Measurements from ENCODE around the gene FAM120AOS.

Gene FAM120AOS

GRCh38 chr9:93461821-93462220 lies 8.4 kb upstream of the FAM120AOS start:
- Histone ChIP-seq H3K79me1 (ENCODE audit: low read length) (peaks cover 15% of the 10 kb centered on the region), H2BK120ac (ENCODE audit: low read depth, low read length) (no peak overlapping the region), H3K56ac (ENCODE audit: low read length) (no peak overlapping the region), H3K27ac (ENCODE audit: low read depth, low read length) (no peak overlapping the region), H3K18ac (ENCODE audit: low read length) (no peak overlapping the region), H3K4me2 (ENCODE audit: low read length) (no peak overlapping the region), H3K9ac (ENCODE audit: low read length) (no peak overlapping the region), H3K36me3 (ENCODE audit: control insufficient read depth, insufficient read depth, low read length) (no peaks in the 10 kb centered on the region), H3K4me1 (ENCODE audit: control insufficient read depth, low read depth, low read length) (peaks cover 10% of the 10 kb centered on the region), H2AK5ac (ENCODE audit: low read length) (no peak overlapping the region), H3K4me3 (ENCODE audit: low read length) (no peak overlapping the region), H2BK15ac (replicated peaks; ENCODE audit: low read depth) (no peak overlapping the region), H4K5ac (ENCODE audit: low read length) (no peak overlapping the region), H3K4ac (ENCODE audit: low read depth, low read length) (no peak overlapping the region), H4K8ac (ENCODE audit: low read depth, low read length) (no peak overlapping the region), H3K79me2 (ENCODE audit: control insufficient read depth, insufficient read depth, low read length) (peaks cover 79% of the 10 kb centered on the region), H2BK5ac (ENCODE audit: low read length) (no peak overlapping the region), H3K23ac (ENCODE audit: low read length) (no peak overlapping the region), H3K27me3 (ENCODE audit: insufficient read depth, low read length, poor library complexity) (no peaks in the 10 kb centered on the region)
- no CpG with 5 or more reads among the region's 2 CpGs for WGBS (ENCODE audit: extremely low coverage, insufficient coverage, low lambda C conversion rate)
- DNase-seq: no peak

GRCh38 chr9:93461414-93461743 lies 8.0 kb upstream of the FAM120AOS start:
- Histone ChIP-seq H3K27me3 (ENCODE audit: insufficient read depth, low read length, poor library complexity) (no peaks in the 10 kb centered on the region), H2BK15ac (replicated peaks; ENCODE audit: low read depth) (no peak overlapping the region), H3K4me3 (ENCODE audit: low read length) (no peak overlapping the region), H3K79me2 (ENCODE audit: control insufficient read depth, insufficient read depth, low read length) (peaks cover 78% of the 10 kb centered on the region), H3K36me3 (ENCODE audit: control insufficient read depth, insufficient read depth, low read length) (no peaks in the 10 kb centered on the region), H4K8ac (ENCODE audit: low read depth, low read length) (no peak overlapping the region), H3K23ac (ENCODE audit: low read length) (no peak overlapping the region), H2BK120ac (ENCODE audit: low read depth, low read length) (no peak overlapping the region), H4K5ac (ENCODE audit: low read length) (no peak overlapping the region), H3K18ac (ENCODE audit: low read length) (no peak overlapping the region), H3K4ac (ENCODE audit: low read depth, low read length) (no peak overlapping the region), H3K56ac (ENCODE audit: low read length) (no peak overlapping the region), H3K27ac (ENCODE audit: low read depth, low read length) (no peak overlapping the region), H3K4me2 (ENCODE audit: low read length) (no peak overlapping the region), H3K79me1 (ENCODE audit: low read length) (peaks cover 12% of the 10 kb centered on the region), H2BK5ac (ENCODE audit: low read length) (no peak overlapping the region), H3K4me1 (ENCODE audit: control insufficient read depth, low read depth, low read length) (peaks cover 8% of the 10 kb centered on the region), H2AK5ac (ENCODE audit: low read length) (no peak overlapping the region), H3K9ac (ENCODE audit: low read length) (no peak overlapping the region)
- DNase-seq: no peak
- no CpG with 5 or more reads among the region's 1 CpG for WGBS (ENCODE audit: extremely low coverage, insufficient coverage, low lambda C conversion rate)

- H3K79me2 ChIP-seq (ENCODE audit: control insufficient read depth, insufficient read depth, low read length): peaks cover 77% of the 10 kb centered on the region
- H3K9ac ChIP-seq (ENCODE audit: low read length): no peak overlapping the region
- H3K23ac ChIP-seq (ENCODE audit: low read length): no peak overlapping the region
- H4K8ac ChIP-seq (ENCODE audit: low read depth, low read length): no peak overlapping the region
- H2BK15ac ChIP-seq (replicated peaks; ENCODE audit: low read depth): no peak overlapping the region
- H2AK5ac ChIP-seq (ENCODE audit: low read length): no peak overlapping the region
- H3K27ac ChIP-seq (ENCODE audit: low read depth, low read length): no peak overlapping the region
- H3K4me1 ChIP-seq (ENCODE audit: control insufficient read depth, low read depth, low read length): peaks cover 8% of the 10 kb centered on the region
- H3K4me2 ChIP-seq (ENCODE audit: low read length): no peak overlapping the region
- H3K18ac ChIP-seq (ENCODE audit: low read length): no peak overlapping the region
- H4K5ac ChIP-seq (ENCODE audit: low read length): no peak overlapping the region
- no peak overlapping the region for H3K4ac ChIP-seq (ENCODE audit: low read depth, low read length)
- H3K36me3 ChIP-seq (ENCODE audit: control insufficient read depth, insufficient read depth, low read length): no peaks in the 10 kb centered on the region
- no peak overlapping the region for H2BK5ac ChIP-seq (ENCODE audit: low read length)
- no peak for DNase-seq
- WGBS (ENCODE audit: extremely low coverage, insufficient coverage, low lambda C conversion rate): no CpG with 5 or more reads among the region's 3 CpGs
- no peak overlapping the region for H2BK120ac ChIP-seq (ENCODE audit: low read depth, low read length)
- H3K27me3 ChIP-seq (ENCODE audit: insufficient read depth, low read length, poor library complexity): no peaks in the 10 kb centered on the region
- H3K56ac ChIP-seq (ENCODE audit: low read length): no peak overlapping the region
- H3K79me1 ChIP-seq (ENCODE audit: low read length): peaks cover 10% of the 10 kb centered on the region
- no peak overlapping the region for H3K4me3 ChIP-seq (ENCODE audit: low read length)
Observed at GRCh38 chr9:93460689-93461413, 7.5 kb upstream of the FAM120AOS start.

GRCh38 chr9:93459432-93459847 lies 6.1 kb upstream of the FAM120AOS start:
- H3K79me2 ChIP-seq (ENCODE audit: control insufficient read depth, insufficient read depth, low read length): peaks cover 79% of the 10 kb centered on the region
- no peak overlapping the region for H3K4ac ChIP-seq (ENCODE audit: low read depth, low read length)
- H3K4me2 ChIP-seq (ENCODE audit: low read length): no peak overlapping the region
- no peak overlapping the region for H4K8ac ChIP-seq (ENCODE audit: low read depth, low read length)
- peaks cover 9% of the 10 kb centered on the region for H3K79me1 ChIP-seq (ENCODE audit: low read length)
- H2BK5ac ChIP-seq (ENCODE audit: low read length): no peak overlapping the region
- H3K27ac ChIP-seq (ENCODE audit: low read depth, low read length): no peak overlapping the region
- no peak for DNase-seq
- no peak overlapping the region for H2BK120ac ChIP-seq (ENCODE audit: low read depth, low read length)
- H3K23ac ChIP-seq (ENCODE audit: low read length): no peak overlapping the region
- no peak overlapping the region for H3K56ac ChIP-seq (ENCODE audit: low read length)
- no peak overlapping the region for H2AK5ac ChIP-seq (ENCODE audit: low read length)
- no peak overlapping the region for H3K4me3 ChIP-seq (ENCODE audit: low read length)
- H3K36me3 ChIP-seq (ENCODE audit: control insufficient read depth, insufficient read depth, low read length): no peaks in the 10 kb centered on the region
- no peak overlapping the region for H4K5ac ChIP-seq (ENCODE audit: low read length)
- no peaks in the 10 kb centered on the region for H3K27me3 ChIP-seq (ENCODE audit: insufficient read depth, low read length, poor library complexity)
- H3K18ac ChIP-seq (ENCODE audit: low read length): no peak overlapping the region
- H2BK15ac ChIP-seq (replicated peaks; ENCODE audit: low read depth): no peak overlapping the region
- no peak overlapping the region for H3K9ac ChIP-seq (ENCODE audit: low read length)
- H3K4me1 ChIP-seq (ENCODE audit: control insufficient read depth, low read depth, low read length): peaks cover 5% of the 10 kb centered on the region

- no peak for DNase-seq
- Histone ChIP-seq H2AK5ac (ENCODE audit: low read length) (no peak overlapping the region), H3K56ac (ENCODE audit: low read length) (no peak overlapping the region), H3K36me3 (ENCODE audit: control insufficient read depth, insufficient read depth, low read length) (no peaks in the 10 kb centered on the region), H3K9ac (ENCODE audit: low read length) (no peak overlapping the region), H3K4me2 (ENCODE audit: low read length) (no peak overlapping the region), H2BK5ac (ENCODE audit: low read length) (no peak overlapping the region), H3K18ac (ENCODE audit: low read length) (no peak overlapping the region), H3K4ac (ENCODE audit: low read depth, low read length) (no peak overlapping the region), H3K23ac (ENCODE audit: low read length) (no peak overlapping the region), H3K4me3 (ENCODE audit: low read length) (no peak overlapping the region), H4K5ac (ENCODE audit: low read length) (no peak overlapping the region), H3K27me3 (ENCODE audit: insufficient read depth, low read length, poor library complexity) (no peaks in the 10 kb centered on the region), H2BK120ac (ENCODE audit: low read depth, low read length) (no peak overlapping the region), H3K27ac (ENCODE audit: low read depth, low read length) (no peak overlapping the region), H3K4me1 (ENCODE audit: control insufficient read depth, low read depth, low read length) (peaks cover 5% of the 10 kb centered on the region), H3K79me1 (ENCODE audit: low read length) (peaks cover 8% of the 10 kb centered on the region), H4K8ac (ENCODE audit: low read depth, low read length) (no peak overlapping the region), H2BK15ac (replicated peaks; ENCODE audit: low read depth) (no peak overlapping the region), H3K79me2 (ENCODE audit: control insufficient read depth, insufficient read depth, low read length) (peaks cover 81% of the 10 kb centered on the region)
- WGBS (ENCODE audit: extremely low coverage, insufficient coverage, low lambda C conversion rate): no CpG with 5 or more reads among the region's 4 CpGs
Observed at GRCh38 chr9:93458712-93459111, 5.3 kb upstream of the FAM120AOS start.

- no peak overlapping the region for H2BK120ac ChIP-seq (ENCODE audit: low read depth, low read length)
- H4K8ac ChIP-seq (ENCODE audit: low read depth, low read length): no peak overlapping the region
- no CpG with 5 or more reads among the region's 1 CpG for WGBS (ENCODE audit: extremely low coverage, insufficient coverage, low lambda C conversion rate)
Observed at GRCh38 chr9:93457006-93457405, 3.6 kb upstream of the FAM120AOS start.

More at GRCh38 chr9:93457006-93457405, 3.6 kb upstream of the FAM120AOS start:
- Histone ChIP-seq H3K23ac (ENCODE audit: low read length) (no peak overlapping the region), H3K9ac (ENCODE audit: low read length) (no peak overlapping the region), H3K27me3 (ENCODE audit: insufficient read depth, low read length, poor library complexity) (no peaks in the 10 kb centered on the region), H3K79me2 (ENCODE audit: control insufficient read depth, insufficient read depth, low read length) (peaks cover 81% of the 10 kb centered on the region), H3K56ac (ENCODE audit: low read length) (no peak overlapping the region), H2BK5ac (ENCODE audit: low read length) (no peak overlapping the region), H3K79me1 (ENCODE audit: low read length) (peaks cover 8% of the 10 kb centered on the region), H3K4me3 (ENCODE audit: low read length) (no peak overlapping the region), H3K4ac (ENCODE audit: low read depth, low read length) (no peak overlapping the region), H3K27ac (ENCODE audit: low read depth, low read length) (no peak overlapping the region), H3K4me2 (ENCODE audit: low read length) (no peak overlapping the region), H2BK15ac (replicated peaks; ENCODE audit: low read depth) (no peak overlapping the region), H4K5ac (ENCODE audit: low read length) (no peak overlapping the region), H3K4me1 (ENCODE audit: control insufficient read depth, low read depth, low read length) (peaks cover 5% of the 10 kb centered on the region), H3K18ac (ENCODE audit: low read length) (no peak overlapping the region), H2AK5ac (ENCODE audit: low read length) (no peak overlapping the region), H3K36me3 (ENCODE audit: control insufficient read depth, insufficient read depth, low read length) (no peaks in the 10 kb centered on the region)
- DNase-seq: no peak

Measured in mesendoderm (in vitro differentiated cells).